ENCODE results near the gene MPP1.
A peak's percentile ranks its signal among the peaks of the same experiment; 100 is the strongest.
"Not testable (repeated sequence)": the region's sequence is repeated elsewhere in the genome, so short reads cannot be mapped to it uniquely, and the experiment has no call there.

MPP1 gene

DNA sequence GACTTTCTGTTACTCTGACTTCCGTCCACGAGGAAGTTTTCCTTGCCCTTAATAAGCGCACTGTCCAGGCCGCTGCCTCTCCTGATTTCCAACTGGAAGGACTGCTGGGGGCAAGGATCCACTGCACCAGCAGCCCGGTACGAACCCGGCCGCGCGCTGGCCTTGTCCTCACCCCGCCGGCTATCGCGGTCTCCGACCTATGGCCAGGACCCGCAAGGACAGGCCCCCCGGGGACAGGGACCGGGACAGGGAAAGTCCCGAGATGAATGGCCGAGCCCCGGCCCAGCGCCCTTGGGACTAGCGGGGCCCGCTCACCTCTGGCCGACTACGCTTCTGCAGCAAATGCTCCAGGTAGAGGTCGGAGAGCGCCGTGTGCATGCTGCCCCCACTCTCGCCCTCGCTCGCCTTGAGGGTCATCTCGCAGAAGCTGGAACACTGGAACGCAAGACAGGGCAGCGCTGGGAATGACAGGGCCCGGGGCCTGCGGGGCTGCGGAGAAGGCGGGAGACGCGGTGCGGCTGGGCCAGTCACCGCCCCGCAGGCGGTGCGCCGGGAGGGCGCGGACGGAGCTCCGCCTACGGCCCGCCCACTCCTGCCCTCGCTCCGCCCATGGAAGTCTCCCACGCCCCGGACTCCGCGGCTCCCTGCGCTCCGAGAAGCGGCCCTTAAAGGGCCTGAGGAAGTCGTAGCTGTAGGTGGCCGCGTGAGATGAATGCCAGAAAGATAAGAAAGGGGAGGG is at the start of gene MPP1:
MPP1 (minus strand) TSS at position 529 of the 739 bp plus-strand sequence; CDS start at position 417, 112 bp downstream.
- DNase-seq: peak; percentile 82 to 91 (median 88)

DNA sequence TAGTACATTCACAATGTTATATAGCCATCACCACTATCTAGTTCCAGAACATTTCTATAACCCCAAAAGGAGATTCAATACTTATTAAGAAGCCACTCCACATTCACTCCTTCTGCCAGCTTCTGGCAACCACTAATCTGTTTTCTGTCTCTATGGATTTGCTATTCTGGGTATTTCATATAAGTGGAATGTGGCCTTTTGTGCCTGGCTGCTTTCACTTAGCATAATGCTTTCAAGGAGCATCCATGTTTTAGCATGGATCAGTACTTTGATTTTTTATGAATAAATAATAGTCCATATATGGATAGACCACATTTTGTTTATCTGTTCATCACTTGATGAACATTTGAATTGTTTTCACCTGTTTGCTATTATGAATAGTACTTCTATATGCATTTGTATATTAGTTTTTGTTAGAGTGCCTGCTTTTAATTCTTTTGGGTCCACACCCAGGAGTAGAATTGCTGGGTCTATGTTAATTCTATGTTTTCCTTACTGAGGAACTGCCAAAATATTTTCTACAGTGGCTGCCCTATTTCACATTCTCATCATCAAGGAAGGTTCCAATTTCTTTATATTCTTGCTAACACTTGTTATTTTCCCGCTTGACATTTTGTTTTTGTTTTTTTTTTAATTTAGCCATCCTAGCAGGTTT is 45.8 kb upstream of the MPP1 start:
- no peak for DNase-seq

DNA sequence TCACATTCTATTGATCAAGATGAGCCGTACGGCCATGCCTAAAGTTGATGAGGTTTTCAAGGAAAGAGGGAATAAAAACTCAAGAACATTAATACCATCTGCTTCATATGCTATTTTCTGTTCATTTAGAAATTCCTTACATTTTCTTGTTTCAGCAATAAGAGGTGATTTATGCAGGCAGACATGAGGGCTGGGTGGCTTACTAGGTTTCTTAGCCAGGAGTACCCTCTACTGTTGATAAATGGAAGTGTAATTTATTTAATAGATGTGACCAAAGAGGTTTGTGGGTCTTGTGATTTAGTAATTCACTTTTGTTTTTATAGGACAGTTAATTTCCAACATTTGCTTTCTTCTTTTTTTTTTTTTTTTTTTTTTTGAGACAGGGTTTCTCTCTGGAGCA is 35.6 kb upstream of the MPP1 start:
- peak; percentile 47 to 72 (median 70) for DNase-seq

- DNase-seq: no peak
Measured at GRCh38 chrX:154836163-154836562, 30.9 kb upstream of the MPP1 start.

DNA sequence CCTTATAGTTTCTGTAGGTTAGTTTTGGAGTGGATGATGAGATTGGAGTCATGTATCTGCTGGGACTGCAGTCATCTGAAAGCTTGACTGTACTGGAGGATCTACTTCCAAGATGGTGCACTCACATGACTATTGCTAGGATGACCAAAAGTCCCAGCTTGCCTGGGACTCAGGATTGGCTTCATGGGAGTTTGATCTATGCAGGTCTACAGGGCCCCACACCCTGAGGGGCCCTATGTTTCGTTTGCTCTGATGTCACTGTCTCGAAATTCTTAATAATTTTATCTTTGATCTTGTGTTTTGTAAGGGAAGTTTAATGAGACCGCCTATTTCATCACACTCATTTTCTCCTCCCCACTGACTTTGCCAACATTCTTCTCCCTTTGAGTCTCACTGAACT is 29.3 kb upstream of the MPP1 start, which contains the start of gene SMIM9:
SMIM9 (minus strand) TSS at position 101 of the 400 bp plus-strand sequence. CDS start 3,806 bp downstream, outside the sequence.
- no peak for DNase-seq

- no peak for DNase-seq
Measured at GRCh38 chrX:154833746-154834274, 28.5 kb upstream of the MPP1 start.

DNA sequence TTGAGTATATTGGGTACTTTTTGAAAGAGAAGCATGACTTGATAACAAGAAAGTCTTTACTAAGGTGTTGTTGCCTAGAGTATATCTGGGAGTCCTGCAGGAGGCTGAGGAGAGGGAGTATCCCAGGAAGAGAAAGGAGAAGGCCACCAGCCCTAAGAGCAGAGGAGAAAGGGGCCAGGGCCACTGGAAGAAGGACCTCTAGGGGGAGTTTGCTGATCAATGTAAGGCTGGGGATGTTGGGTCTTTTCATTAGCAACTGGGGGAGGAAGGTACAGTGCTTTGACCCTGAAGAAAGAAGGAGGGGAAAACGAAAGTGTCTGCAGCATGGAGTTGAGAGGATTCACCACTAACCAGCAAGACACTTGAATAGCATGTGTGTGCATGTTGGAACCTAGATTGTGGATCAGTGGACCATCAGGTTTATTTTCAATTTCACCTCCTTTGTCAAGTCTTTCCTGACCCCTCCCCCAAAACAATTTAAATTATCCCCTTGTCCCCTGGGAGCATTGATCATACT is 24.7 kb upstream of the MPP1 start:
- DNase-seq: no peak

- DNase-seq: peak in 1 of 3 donors; percentile 1
Measured at GRCh38 chrX:154829134-154829533, 23.8 kb upstream of the MPP1 start.

DNA sequence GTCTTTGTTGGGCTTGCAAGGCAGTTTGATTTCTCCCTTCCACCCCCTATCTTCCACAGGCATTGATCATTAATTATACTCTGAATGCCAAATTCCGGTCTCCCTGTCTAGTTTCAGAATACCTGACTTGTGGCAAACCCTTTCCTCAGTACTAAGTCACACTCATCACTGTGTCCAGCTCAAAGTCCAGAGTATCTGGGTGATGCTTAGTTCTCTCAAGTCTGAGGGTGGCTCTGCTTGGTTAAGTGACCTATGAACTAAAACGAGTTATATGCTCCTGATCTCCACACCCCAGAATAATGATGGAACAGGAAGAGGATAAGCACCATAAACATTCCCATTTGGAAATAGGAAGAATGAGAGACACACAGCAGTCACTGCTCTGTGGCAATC is 22.7 kb upstream of the MPP1 start:
- no peak for DNase-seq

- DNase-seq: peak; percentile 27 to 60 (median 28)
Measured at GRCh38 chrX:154827194-154828015, 22.1 kb upstream of the MPP1 start.

GRCh38 chrX:154825586-154825985 is 20.3 kb upstream of the MPP1 start:
- not testable (repeated sequence) for DNase-seq

- DNase-seq: no peak
Measured at GRCh38 chrX:154824638-154825037, 19.4 kb upstream of the MPP1 start.

DNA sequence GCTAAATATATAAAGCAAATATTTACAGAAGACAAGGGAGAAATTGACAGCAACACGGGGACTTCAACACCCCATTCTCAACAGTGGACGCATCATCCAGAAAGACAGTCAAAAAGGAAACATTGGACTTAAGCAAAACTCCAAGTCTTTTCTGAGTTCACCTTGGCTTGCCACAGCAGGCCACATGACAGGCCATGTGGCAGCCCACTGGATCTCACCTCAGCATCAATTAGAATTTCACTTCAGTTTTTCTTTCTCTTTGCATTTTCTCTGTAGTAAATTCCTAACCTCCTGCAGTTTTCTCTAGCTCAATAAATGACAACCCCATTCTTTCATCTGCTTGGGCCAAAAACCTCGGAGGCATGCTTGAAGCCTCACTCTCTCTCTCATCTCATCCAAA is 16.7 kb upstream of the MPP1 start:
- no peak for DNase-seq

DNA sequence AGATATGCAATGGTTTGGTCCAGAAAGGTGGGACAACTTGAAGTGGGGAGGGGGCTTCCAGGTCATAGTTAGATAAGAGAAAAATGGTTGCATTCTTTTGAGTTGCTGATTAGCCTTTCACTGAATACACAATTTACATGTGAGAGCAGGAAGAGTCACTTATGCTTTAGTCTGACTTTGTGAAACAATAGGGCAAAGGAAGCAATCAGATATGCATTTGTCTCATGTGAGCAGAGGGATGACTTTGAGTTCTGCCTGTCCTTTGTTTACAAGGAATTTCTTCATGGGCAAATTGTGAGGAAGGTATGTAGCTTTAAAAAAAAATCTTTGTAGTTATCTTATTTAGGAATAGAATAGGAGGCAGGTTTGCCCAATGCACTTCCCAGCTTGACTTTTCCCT is 16.2 kb upstream of the MPP1 start:
- no peak for DNase-seq

GRCh38 chrX:154819771-154820341 is 14.6 kb upstream of the MPP1 start:
- no peak for DNase-seq

DNA sequence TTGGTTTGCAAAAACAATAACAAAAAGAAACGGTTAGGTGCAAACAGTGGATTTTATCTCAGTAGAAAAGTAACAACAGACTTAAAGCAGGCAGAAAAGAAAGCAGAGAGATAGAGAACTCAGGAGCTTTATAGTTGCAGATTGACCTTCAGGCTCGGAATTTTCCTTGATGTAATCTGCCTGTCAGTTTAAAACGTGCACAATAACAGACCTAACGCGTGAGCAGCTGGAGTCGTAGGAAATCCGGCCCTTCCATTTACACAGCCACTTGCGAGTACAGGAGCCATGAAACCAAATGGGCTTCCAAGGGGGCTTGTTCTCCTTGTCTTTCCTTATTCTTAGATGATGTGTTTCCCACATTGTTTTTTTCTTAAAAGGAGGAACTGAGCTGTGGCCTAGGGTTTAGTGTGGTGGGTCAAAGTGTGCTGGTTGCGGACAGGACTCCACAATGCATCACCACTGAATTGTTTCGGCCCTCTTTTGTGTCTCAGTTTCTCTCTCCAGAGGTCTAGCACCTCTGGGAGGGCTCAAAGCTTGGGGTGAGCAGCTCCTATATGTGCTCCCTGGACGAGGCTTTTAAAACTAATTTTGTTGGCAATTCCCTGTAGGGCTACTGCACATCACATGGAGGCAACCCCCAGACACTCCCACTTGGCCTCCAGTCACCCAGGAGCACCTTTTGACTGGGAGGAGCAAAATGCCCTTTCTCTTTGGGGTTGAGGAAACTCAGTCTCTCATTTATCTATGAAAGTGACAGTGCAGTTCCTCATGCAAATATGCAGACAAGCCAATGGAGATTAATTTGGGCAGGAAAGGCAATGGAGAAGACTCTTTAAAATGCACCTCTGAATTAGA is 13.9 kb upstream of the MPP1 start:
- DNase-seq: no peak

DNA sequence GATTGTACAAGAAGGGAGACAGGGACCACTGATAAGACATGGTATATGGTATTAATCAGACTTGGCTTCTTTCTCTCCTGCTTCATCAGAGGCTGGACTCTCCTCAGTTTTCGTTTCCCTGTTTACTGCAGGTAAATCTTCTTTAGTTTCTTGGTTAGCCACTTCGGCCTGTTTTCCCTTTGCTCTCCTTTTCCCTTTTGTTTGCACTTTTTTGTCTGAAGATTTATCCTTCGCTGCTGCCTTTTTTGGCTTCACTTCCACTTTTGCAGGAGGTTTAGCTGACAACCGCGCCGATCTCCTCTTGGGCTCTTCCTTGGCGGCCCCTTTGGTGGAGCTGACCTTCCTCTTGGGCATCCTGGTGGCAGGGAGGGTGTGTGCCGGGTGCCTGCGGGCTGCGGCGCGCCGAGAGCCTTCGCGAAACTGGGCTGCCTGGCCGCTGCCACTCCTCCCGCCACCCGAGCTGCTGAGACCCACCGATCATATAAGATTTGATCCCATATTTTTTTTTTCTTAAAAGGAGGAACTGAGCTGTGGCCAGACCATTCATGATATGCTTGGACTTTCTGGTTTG is 11.8 kb upstream of the MPP1 start:
- not testable (repeated sequence) for DNase-seq

- DNase-seq: not testable (repeated sequence)
Measured at GRCh38 chrX:154816326-154816898, 11.1 kb upstream of the MPP1 start.

DNA sequence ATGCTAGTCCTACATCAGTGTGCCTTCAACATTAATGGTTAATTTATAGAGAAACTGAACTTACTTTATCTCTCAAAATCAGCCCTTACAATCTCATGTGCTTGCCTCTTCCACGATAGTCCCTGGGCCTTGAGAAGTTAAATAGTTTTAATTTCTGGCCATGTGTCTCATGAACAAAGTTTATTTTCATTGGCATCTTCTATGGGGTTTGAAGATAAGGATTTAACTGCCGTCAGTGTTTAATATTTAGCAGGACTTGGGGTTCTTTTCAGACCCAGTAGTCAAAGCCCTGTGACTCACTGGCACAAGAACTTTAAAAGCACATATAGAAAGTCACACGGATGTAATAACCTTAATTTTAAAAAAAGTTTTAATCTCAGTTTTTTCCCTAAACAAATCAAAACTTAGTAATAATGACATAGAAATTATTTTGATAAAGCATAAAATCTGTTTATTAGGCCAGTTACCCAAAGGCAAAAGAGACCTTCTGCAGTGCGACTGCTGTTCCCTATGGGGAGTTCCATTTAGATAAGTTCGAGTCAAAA is 10.1 kb upstream of the MPP1 start:
- DNase-seq: no peak

- no peak for DNase-seq
Measured at GRCh38 chrX:154813801-154814200, 8.5 kb upstream of the MPP1 start.
